Uterine smooth muscle cell (primary cell): ENCODE data around the gene HESX1. TPM values are rescaled to one million over a fixed set of nuclear protein-coding genes. Genes with fewer than 3 reads are reported as not detected.

Experiments used
- total RNA-seq: library from RNA; depleted of rRNA; stranded (reverse); fragments of >200 nt; gene quantifications from 2 replicates; pipeline ENCODE4 v1.2.3, GENCODE V29; 2014

Gene HESX1
- 1.4 TPM in 1 of 2 replicates, not detected in the other for total RNA-seq

DNA sequence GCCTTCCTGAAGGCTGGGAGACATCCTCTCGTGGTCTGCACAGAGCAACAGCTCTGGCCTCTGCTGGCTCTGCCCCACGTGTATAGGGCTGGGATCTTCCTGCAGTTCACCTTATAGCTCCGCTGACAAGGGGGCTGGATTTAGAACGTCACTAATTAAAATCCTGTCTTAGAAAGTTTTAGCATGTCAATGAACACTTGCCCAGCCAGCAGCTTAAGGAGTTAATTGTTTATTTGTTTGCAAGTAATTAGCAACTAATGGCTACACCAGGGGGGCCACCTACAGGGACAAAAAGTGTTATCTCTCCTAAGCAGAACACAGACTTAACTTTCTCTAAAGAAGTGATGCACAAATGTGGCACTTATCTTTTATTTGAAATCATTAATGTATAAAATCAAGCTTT lies at the start of gene HESX1:
Gene HESX1, minus strand, starts transcription at position 84 of the 403 bp plus-strand sequence. Its CDS starts 60 bp downstream, at position 24.

DNA sequence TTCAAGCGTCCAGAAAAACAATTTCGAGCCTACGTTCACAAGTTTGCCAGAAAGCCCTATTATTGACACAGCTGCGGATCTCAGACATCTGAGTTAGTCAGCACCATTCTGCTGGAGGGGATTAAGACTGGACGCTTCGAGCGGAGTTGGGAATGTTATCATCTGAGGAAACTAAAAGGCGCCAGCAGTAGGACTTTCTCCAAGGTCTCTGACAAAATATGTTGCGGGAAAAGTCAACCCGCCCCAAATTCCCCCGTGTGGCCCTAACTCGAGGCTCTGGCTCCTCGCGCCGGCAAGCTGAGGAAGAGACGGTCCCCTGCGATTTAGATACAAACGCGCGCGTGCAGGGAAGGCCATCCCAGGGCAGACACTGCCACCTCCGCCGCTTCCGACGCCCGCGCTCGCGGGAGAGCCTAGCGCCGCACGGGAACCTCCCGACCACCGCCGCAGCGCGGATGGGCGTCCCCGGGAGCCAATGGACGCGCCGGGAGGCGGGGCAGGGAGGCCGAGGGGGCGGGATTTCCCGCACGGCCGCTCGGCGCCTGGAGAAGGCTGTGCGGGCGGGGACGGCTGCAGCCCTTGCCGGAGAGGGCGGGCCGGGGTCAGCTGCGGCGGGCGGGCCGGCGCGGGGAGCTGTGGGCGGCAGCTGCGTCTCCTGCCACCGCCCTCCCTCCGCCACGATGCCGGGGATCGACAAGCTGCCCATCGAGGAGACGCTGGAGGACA lies 27.6 kb upstream of the HESX1 start, which contains the start of gene APPL1:
Gene APPL1, plus strand, starts transcription at position 526 of the 726 bp plus-strand sequence. Its CDS starts 155 bp downstream, at position 681.

GRCh38 chr3:57164657-57165573 lies 34.9 kb downstream of the HESX1 start, which contains the start of gene IL17RD:
TSS of gene IL17RD (minus strand) at chr3:57165353. CDS start at chr3:57165286, 67 bp downstream.

Other genes starting within 250 kb of the HESX1 start
- gene SPATA12, start 139.3 kb downstream of the HESX1 start, total RNA-seq, result 0.11 TPM in 1 of 2 replicates, not detected in the other
- gene IL17RD, start 34.6 kb downstream of the HESX1 start, total RNA-seq, result 6.5 and 11.6 TPM in 2 replicates
- 42.6 and 53.6 TPM in 2 replicates for gene APPL1, start 27.8 kb upstream of the HESX1 start, total RNA-seq
- under 0.01 TPM in 1 of 2 replicates, not detected in the other for gene ASB14, start 92.7 kb upstream of the HESX1 start, total RNA-seq